PC-3 (cell line): ENCODE data around the gene OR5C1. TPM values are rescaled to one million over a fixed set of nuclear protein-coding genes. Genes with fewer than 3 reads are reported as not detected.

Source experiments
- ATAC-seq: fragments of 200-7000 bp; cut with Tn5 transposase; 2 replicates; pipeline ENCODE4 v1.9.1; 2020; ENCODE audit warnings: mild to moderate bottlenecking, moderate library complexity
- BruUV-seq: library from RNA; stranded (reverse); fragments of 400-500 nt; replicated peaks from 2 replicates; lab custom pipeline; 2021; lab: Mats Ljungman, UMichigan
- CTCF ChIA-PET: fragments of 300-600 bp; sonication (Branson Sonifier 250); formaldehyde crosslinking; loops from one replicate; lab custom pipeline; 2022; ENCODE audit warnings: antibody characterized with exemption; lab: Charles Lee
- POLR2A ChIA-PET: fragments of 300-600 bp; sonication (Branson Sonifier 250); formaldehyde crosslinking; loops from one replicate; lab custom pipeline; 2022; ENCODE audit warnings: antibody characterized with exemption; ENCODE audit not compliant: unreplicated experiment; lab: Charles Lee
- DNase-seq: peaks from one replicate; pipeline ENCODE4 v3.0.0-alpha.2; 2015
- H2AFZ ChIP-seq: fragments of 300-600 bp; sonication (generic); 2 replicates; pipeline ENCODE4 v1.6.0; 2016; ENCODE audit warnings: antibody characterized with exemption, low read length
- H3F3A ChIP-seq: fragments of 300-600 bp; sonication (generic); one replicate; pipeline ENCODE4 v1.6.0; 2017; ENCODE audit warnings: antibody characterized with exemption, low read length, control low read depth, mild to moderate bottlenecking; ENCODE audit not compliant: unreplicated experiment
- H3K27ac ChIP-seq: fragments of 300-600 bp; sonication (generic); 2 replicates; pipeline ENCODE4 v1.5.1; 2016; ENCODE audit warnings: mild to moderate bottlenecking, low read length
- H3K27me3 ChIP-seq: fragments of 300-600 bp; sonication (generic); 2 replicates; pipeline ENCODE4 v1.6.1; 2016; ENCODE audit warnings: low read length, mixed read lengths
- H3K36me3 ChIP-seq: fragments of 300-600 bp; sonication (generic); 2 replicates; pipeline ENCODE4 v1.6.1; 2016; ENCODE audit warnings: low read depth, mixed run types, low read length, mixed read lengths
- H3K4me1 ChIP-seq: fragments of 300-600 bp; sonication (generic); 2 replicates; pipeline ENCODE4 v1.5.1; 2016; ENCODE audit warnings: low read length; ENCODE audit not compliant: insufficient read depth
- H3K4me2 ChIP-seq: fragments of 300-600 bp; sonication (generic); 2 replicates; pipeline ENCODE4 v1.6.0; 2016; ENCODE audit warnings: low read length
- H3K4me3 ChIP-seq: fragments of 300-600 bp; sonication (generic); 2 replicates; pipeline ENCODE4 v1.5.1; 2016; ENCODE audit warnings: mild to moderate bottlenecking, low read length, mixed read lengths
- H3K79me2 ChIP-seq: fragments of 300-600 bp; sonication (generic); 2 replicates; pipeline ENCODE4 v1.6.1; 2017; ENCODE audit warnings: low read length, mixed read lengths
- H3K9ac ChIP-seq: fragments of 300-600 bp; sonication (generic); 2 replicates; pipeline ENCODE4 v1.6.0; 2016; ENCODE audit warnings: mild to moderate bottlenecking, low read length
- H3K9me2 ChIP-seq: fragments of 300-600 bp; sonication (generic); replicated peaks from 2 replicates; pipeline ENCODE4 v1.6.1; 2016; ENCODE audit warnings: mixed run types, low read length, mixed read lengths
- H3K9me3 ChIP-seq: fragments of 300-600 bp; sonication (generic); 2 replicates; pipeline ENCODE4 v1.6.1; 2016; ENCODE audit warnings: low read length, mixed read lengths
- H4K20me1 ChIP-seq: fragments of 300-600 bp; sonication (generic); 2 replicates; pipeline ENCODE4 v1.6.1; 2016; ENCODE audit warnings: low read length, mixed read lengths
- EZH2 ChIP-seq: fragments of 300-600 bp; sonication (generic); IDR thresholded peaks from one replicate; pipeline ENCODE4 v1.6.1; 2017; ENCODE audit warnings: antibody characterized with exemption, mild to moderate bottlenecking, low read length; ENCODE audit not compliant: unreplicated experiment
- EZH2phosphoT487 ChIP-seq: fragments of 300-600 bp; sonication (generic); IDR thresholded peaks from 2 replicates; pipeline ENCODE4 v1.6.1; 2018; ENCODE audit warnings: mild to moderate bottlenecking, antibody characterized with exemption, low read length, borderline replicate concordance
- intact Hi-C: fragments of 100-400 bp; cut with micrococcal nuclease; formaldehyde crosslinking; loops from 2 replicates; pipeline ENCODE4 v1.9.0; 2023
- total RNA-seq: library from RNA; depleted of rRNA; stranded (reverse); fragments of >200 nt; gene quantifications from 2 replicates; pipeline ENCODE4 v1.2.3, GENCODE V29; 2014
- TF ChIP-seq, protein P1 (sequence below): fragments of 300-600 bp; sonication (generic); conservative IDR thresholded peaks from 2 replicates; pipeline ENCODE4 v1.5.1; 2017; ENCODE audit warnings: antibody characterized with exemption, low read depth, mild to moderate bottlenecking, low read length

OR5C1 gene
- total RNA-seq, 1 experiment from 2014 or later = not detected

DNA sequence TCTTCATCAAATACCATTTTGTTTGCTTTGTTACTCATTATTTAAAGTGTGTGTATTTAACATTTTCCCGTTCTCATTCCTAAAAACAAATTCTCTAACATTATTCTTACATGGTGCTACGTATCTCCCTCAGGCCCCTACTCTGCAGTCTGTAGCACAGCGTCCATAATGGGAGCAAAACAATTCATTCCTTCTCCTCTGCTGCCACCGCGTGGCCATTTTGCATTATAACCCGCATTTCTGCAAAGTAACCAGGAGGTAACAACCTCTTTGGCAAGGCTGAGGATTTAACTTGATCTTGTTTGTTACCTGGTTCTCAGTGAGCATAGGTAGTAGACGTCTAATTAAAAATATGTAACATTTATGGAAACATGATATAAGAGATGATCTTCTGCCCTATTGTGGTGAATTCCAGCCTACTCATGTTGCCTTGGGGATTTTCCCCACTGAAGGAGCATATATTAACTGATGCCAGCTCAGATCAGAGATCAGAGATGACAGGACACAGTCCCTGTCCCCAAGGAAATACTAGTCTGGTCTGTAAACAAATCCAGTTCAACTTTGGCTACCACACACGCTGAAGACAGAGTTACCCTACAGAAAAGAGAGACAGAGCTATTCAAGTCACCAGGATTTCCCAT, 21.7 kb downstream of the OR5C1 start:
- TF ChIP-seq EZH2 = no peak
- TF ChIP-seq, protein P1, sequence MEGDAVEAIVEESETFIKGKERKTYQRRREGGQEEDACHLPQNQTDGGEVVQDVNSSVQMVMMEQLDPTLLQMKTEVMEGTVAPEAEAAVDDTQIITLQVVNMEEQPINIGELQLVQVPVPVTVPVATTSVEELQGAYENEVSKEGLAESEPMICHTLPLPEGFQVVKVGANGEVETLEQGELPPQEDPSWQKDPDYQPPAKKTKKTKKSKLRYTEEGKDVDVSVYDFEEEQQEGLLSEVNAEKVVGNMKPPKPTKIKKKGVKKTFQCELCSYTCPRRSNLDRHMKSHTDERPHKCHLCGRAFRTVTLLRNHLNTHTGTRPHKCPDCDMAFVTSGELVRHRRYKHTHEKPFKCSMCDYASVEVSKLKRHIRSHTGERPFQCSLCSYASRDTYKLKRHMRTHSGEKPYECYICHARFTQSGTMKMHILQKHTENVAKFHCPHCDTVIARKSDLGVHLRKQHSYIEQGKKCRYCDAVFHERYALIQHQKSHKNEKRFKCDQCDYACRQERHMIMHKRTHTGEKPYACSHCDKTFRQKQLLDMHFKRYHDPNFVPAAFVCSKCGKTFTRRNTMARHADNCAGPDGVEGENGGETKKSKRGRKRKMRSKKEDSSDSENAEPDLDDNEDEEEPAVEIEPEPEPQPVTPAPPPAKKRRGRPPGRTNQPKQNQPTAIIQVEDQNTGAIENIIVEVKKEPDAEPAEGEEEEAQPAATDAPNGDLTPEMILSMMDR = peak; percentile 81
- intact Hi-C loops = loop anchor here (1.0 to 2.0 kb wide), 2 partner anchors 345 to 712 kb away; no protein-coding TSS in a partner anchor
- Histone ChIP-seq H3K27me3 (no peaks in the 10 kb centered on the region), H3K27ac (no peak overlapping the region), H3K4me2 (peak overlapping the region; percentile 69), H3K9me2 (no peaks in the 10 kb centered on the region), H3K9ac (no peak overlapping the region), H3K79me2 (no peaks in the 10 kb centered on the region), H3F3A (no peaks in the 10 kb centered on the region), H2AFZ (peak overlapping the region; percentile 40; the same call in 1 of the 2 replicates), H3K4me1 (peaks cover 7% of the 10 kb centered on the region), H4K20me1 (no peaks in the 10 kb centered on the region), H3K36me3 (no peaks in the 10 kb centered on the region), H3K4me3 (peak overlapping the region; percentile 52; the same call in 1 of the 2 replicates), H3K9me3 (no peaks in the 10 kb centered on the region)
- peak; percentile 86 for DNase-seq
- ChIA-PET CTCF (no interaction called here), POLR2A (no interaction called here)
- peak; percentile 91 for ATAC-seq
- no TSS peak for BruUV-seq

DNA sequence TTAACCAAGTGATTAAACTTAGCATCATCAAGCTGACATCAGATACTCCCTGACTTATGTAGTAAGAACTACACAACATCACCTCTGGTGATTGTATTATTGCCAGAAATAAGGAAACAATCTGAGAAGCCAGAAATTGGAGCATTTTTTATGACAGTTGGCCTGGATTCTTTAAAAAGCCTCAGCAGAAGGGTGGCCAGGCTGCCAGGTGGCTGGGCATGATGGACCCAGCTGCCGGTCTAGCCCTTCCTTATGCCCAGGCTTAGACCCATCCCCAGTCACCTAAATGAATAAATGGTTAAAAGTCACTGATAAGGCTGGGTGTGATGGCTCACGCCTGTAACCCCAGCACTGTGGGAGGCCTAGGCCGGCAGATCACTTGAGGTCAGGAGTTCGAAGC, 24.0 kb downstream of the OR5C1 start:
- no peak for DNase-seq
- Histone ChIP-seq H2AFZ (no peak overlapping the region), H3K9me2 (no peaks in the 10 kb centered on the region), H4K20me1 (no peaks in the 10 kb centered on the region), H3K27me3 (no peaks in the 10 kb centered on the region), H3K4me3 (no peak overlapping the region), H3K4me2 (no peak overlapping the region), H3K9me3 (no peaks in the 10 kb centered on the region), H3K9ac (no peak overlapping the region), H3K79me2 (no peaks in the 10 kb centered on the region), H3K4me1 (peaks cover 7% of the 10 kb centered on the region), H3F3A (no peaks in the 10 kb centered on the region), H3K36me3 (no peaks in the 10 kb centered on the region), H3K27ac (no peak overlapping the region)
- no peak for ATAC-seq
- no peak for TF ChIP-seq EZH2
- no peak for TF ChIP-seq EZH2phosphoT487
- TF ChIP-seq, protein P1 = no peak
- BruUV-seq = no TSS peak
- POLR2A ChIA-PET = no interaction called here
- intact Hi-C loops = no loop called here
- CTCF ChIA-PET = no interaction called here

DNA sequence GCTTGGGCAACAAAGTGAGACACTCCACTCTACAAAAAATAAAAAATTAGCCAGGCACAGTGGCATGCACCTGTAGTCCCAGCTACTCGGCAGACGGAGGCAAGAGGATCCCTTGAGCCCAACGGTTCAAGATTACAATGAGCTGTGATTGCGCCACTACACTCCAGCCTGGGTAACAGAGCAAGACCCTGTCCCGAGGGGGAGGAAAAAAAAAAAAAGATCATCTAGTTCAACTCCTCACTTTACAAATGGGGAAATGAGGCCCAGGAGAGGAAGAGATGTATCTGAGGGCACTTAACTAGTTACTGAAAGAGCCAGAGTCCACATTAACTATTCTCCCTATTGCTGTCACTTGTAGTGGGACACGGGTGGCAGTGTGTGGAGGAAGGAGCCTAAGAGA, 25.8 kb downstream of the OR5C1 start:
- H3K36me3 ChIP-seq = no peaks in the 10 kb centered on the region
- no peak overlapping the region for H3K4me3 ChIP-seq
- DNase-seq (no peak), ATAC-seq (no peak)
- ChIA-PET POLR2A (no interaction called here), CTCF (no interaction called here)
- 0 out of 2 replicates have a peak, but pooled peaks cover 4% of the 10 kb centered on the region for H4K20me1 ChIP-seq
- TF ChIP-seq EZH2phosphoT487 (no peak), EZH2 (no peak)
- TF ChIP-seq, protein P1 = no peak
- no peak overlapping the region for H3K4me2 ChIP-seq
- H3K9me3 ChIP-seq = no peaks in the 10 kb centered on the region
- no TSS peak for BruUV-seq
- H3F3A ChIP-seq = no peaks in the 10 kb centered on the region
- no peaks in the 10 kb centered on the region for H3K27me3 ChIP-seq
- H3K9ac ChIP-seq = no peak overlapping the region
- peaks cover 12% of the 10 kb centered on the region for H3K4me1 ChIP-seq
- no peak overlapping the region for H3K27ac ChIP-seq
- no peaks in the 10 kb centered on the region for H3K79me2 ChIP-seq
- no peaks in the 10 kb centered on the region for H3K9me2 ChIP-seq
- H2AFZ ChIP-seq = no peak overlapping the region
- intact Hi-C loops = no loop called here
